ENCODE measurements around the gene SGMS1.
"Not testable (repeated sequence)": the region's sequence is repeated elsewhere in the genome, so short reads cannot be mapped to it uniquely, and the experiment has no call there.

The SGMS1 gene

GRCh38 chr10:50556237-50557120 is 67.3 kb downstream of the SGMS1 start:
- DNase-seq (ENCODE audit: low spot score): no peak

GRCh38 chr10:50554995-50555568 is 68.7 kb downstream of the SGMS1 start:
- DNase-seq (ENCODE audit: low spot score): peak; percentile 49

- DNase-seq (ENCODE audit: low spot score): no peak
These were observed 69.3 kb downstream of the SGMS1 start for GRCh38 chr10:50554376-50554994.

- DNase-seq (ENCODE audit: low spot score): no peak
These were observed 70.8 kb downstream of the SGMS1 start for GRCh38 chr10:50552771-50553535.

- peak; percentile 61 for DNase-seq (ENCODE audit: low spot score)
These were observed 71.4 kb downstream of the SGMS1 start for GRCh38 chr10:50552308-50552707.

- DNase-seq (ENCODE audit: low spot score): no peak
These were observed 71.9 kb downstream of the SGMS1 start for GRCh38 chr10:50551894-50552293.

GRCh38 chr10:50550291-50550839 is 73.4 kb downstream of the SGMS1 start:
- no peak for DNase-seq (ENCODE audit: low spot score)

GRCh38 chr10:50549186-50549585 is 74.6 kb downstream of the SGMS1 start:
- not testable (repeated sequence) for DNase-seq (ENCODE audit: low spot score)

GRCh38 chr10:50548481-50548880 is 75.3 kb downstream of the SGMS1 start:
- not testable (repeated sequence) for DNase-seq (ENCODE audit: low spot score)

GRCh38 chr10:50546287-50546686 is 77.5 kb downstream of the SGMS1 start:
- DNase-seq (ENCODE audit: low spot score): not testable (repeated sequence)

- no peak for DNase-seq (ENCODE audit: low spot score)
These were observed 77.9 kb downstream of the SGMS1 start for GRCh38 chr10:50545846-50546245.

- DNase-seq (ENCODE audit: low spot score): no peak
These were observed 78.8 kb downstream of the SGMS1 start for GRCh38 chr10:50544857-50545429.

GRCh38 chr10:50544095-50544856 is 79.5 kb downstream of the SGMS1 start:
- no peak for DNase-seq (ENCODE audit: low spot score)

- no peak for DNase-seq (ENCODE audit: low spot score)
These were observed 80.9 kb downstream of the SGMS1 start for GRCh38 chr10:50542871-50543270.

GRCh38 chr10:50541921-50542320 is 81.8 kb downstream of the SGMS1 start:
- DNase-seq (ENCODE audit: low spot score): no peak

GRCh38 chr10:50541317-50541716 is 82.4 kb downstream of the SGMS1 start:
- DNase-seq (ENCODE audit: low spot score): no peak

GRCh38 chr10:50540826-50541122 is 83.0 kb downstream of the SGMS1 start:
- no peak for DNase-seq (ENCODE audit: low spot score)

- no peak for DNase-seq (ENCODE audit: low spot score)
These were observed 83.5 kb downstream of the SGMS1 start for GRCh38 chr10:50540069-50540825.

- no peak for DNase-seq (ENCODE audit: low spot score)
These were observed 85.0 kb downstream of the SGMS1 start for GRCh38 chr10:50538555-50539398.
